ENCODE measurements around the gene KCNQ1. TPM values are rescaled to one million over a fixed set of nuclear protein-coding genes. Genes with fewer than 3 reads are reported as not detected.

The KCNQ1 gene
- total RNA-seq, 1 experiment from 2014 or later, result 10.7 TPM

GRCh38 chr11:2867142-2867541, 422.3 kb downstream of the KCNQ1 start:
- Histone ChIP-seq H3K4me2 (ENCODE audit: low read length) (no peak overlapping the region), H4K20me1 (ENCODE audit: insufficient read depth) (no peaks in the 10 kb centered on the region), H3K9me3 (ENCODE audit: control insufficient read depth in 1 of 2, insufficient read depth in 1 of 2, low read depth in 1 of 2, low read length in 2 of 2) (no peaks in the 10 kb centered on the region), H3K4me3 (replicated peaks in 1 of 2; ENCODE audit: low read depth in 1 of 2, low read length in 2 of 2) (no peak overlapping the region), H3K9me2 (ENCODE audit: insufficient read depth) (no peaks in the 10 kb centered on the region), H3K27ac (ENCODE audit: low read depth, low read length) (no peak overlapping the region), H3K79me2 (ENCODE audit: insufficient read depth, low read length) (no peaks in the 10 kb centered on the region), H3K4me1 (ENCODE audit: control insufficient read depth in 1 of 2, insufficient read depth in 2 of 2, low read length in 2 of 2) (peaks cover 2 to 7% of the 10 kb centered on the region in 2 experiments; a peak in 1 of 4 replicates), H3K27me3 (ENCODE audit: insufficient read depth, low read length) (no peaks in the 10 kb centered on the region), H3K9ac (ENCODE audit: low read length) (no peak overlapping the region), H2AFZ (ENCODE audit: low read depth, low read length, poor library complexity, severe bottlenecking) (no peak overlapping the region), H3K36me3 (ENCODE audit: control insufficient read depth in 1 of 2, insufficient read depth in 2 of 2, low read length in 2 of 2) (no peaks in the 10 kb centered on the region)
- ChIA-PET RAD21 (ENCODE audit: low non-redundant PET in 1 of 2, low total read pairs in 2 of 2, uncharacterized antibody in 2 of 2, unreplicated experiment in 2 of 2) (no interaction called here), POLR2A (no interaction called here), CTCF (no interaction called here)
- TF ChIP-seq ZNF274 (IDR thresholded peaks at IDR 0.05; ENCODE audit: low read depth, low read length), result no peak
- TF ChIP-seq CTCF (IDR thresholded peaks at IDR 0.05 in 2 of 3, conservative IDR thresholded peaks at IDR 0.05 in 1 of 3; ENCODE audit: borderline replicate concordance in 1 of 3, insufficient read depth in 1 of 3, low read depth in 2 of 3, low read length in 2 of 3), result no peak
- TF ChIP-seq ELF1 (IDR thresholded peaks at IDR 0.05; ENCODE audit: borderline replicate concordance, low read depth), result no peak
- no peak for TF ChIP-seq RAD21 (IDR thresholded peaks at IDR 0.05; ENCODE audit: low read depth)
- TF ChIP-seq CBX3 (IDR thresholded peaks at IDR 0.05; ENCODE audit: low read depth), result no peak
- no peak for TF ChIP-seq MAX (IDR thresholded peaks at IDR 0.05)
- no peak for TF ChIP-seq EZH2phosphoT487 (IDR thresholded peaks at IDR 0.05; ENCODE audit: borderline replicate concordance)
- TF ChIP-seq, protein P1, sequence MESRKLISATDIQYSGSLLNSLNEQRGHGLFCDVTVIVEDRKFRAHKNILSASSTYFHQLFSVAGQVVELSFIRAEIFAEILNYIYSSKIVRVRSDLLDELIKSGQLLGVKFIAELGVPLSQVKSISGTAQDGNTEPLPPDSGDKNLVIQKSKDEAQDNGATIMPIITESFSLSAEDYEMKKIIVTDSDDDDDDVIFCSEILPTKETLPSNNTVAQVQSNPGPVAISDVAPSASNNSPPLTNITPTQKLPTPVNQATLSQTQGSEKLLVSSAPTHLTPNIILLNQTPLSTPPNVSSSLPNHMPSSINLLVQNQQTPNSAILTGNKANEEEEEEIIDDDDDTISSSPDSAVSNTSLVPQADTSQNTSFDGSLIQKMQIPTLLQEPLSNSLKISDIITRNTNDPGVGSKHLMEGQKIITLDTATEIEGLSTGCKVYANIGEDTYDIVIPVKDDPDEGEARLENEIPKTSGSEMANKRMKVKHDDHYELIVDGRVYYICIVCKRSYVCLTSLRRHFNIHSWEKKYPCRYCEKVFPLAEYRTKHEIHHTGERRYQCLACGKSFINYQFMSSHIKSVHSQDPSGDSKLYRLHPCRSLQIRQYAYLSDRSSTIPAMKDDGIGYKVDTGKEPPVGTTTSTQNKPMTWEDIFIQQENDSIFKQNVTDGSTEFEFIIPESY (IDR thresholded peaks at IDR 0.05; ENCODE audit: extremely low read depth, insufficient replicate concordance, low read length), result no peak
- TF ChIP-seq, protein P2, sequence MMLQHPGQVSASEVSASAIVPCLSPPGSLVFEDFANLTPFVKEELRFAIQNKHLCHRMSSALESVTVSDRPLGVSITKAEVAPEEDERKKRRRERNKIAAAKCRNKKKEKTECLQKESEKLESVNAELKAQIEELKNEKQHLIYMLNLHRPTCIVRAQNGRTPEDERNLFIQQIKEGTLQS (IDR thresholded peaks at IDR 0.05), result no peak
- TF ChIP-seq SP1 (IDR thresholded peaks at IDR 0.05; ENCODE audit: low read depth), result no peak
- no peak for TF ChIP-seq EGR1 (IDR thresholded peaks at IDR 0.05; ENCODE audit: low read depth)
- no peak for TF ChIP-seq YY1 (IDR thresholded peaks at IDR 0.05; ENCODE audit: extremely low read depth, insufficient replicate concordance, low read depth, low read length)
- intact Hi-C loops (cut with micrococcal nuclease), result no loop called here
- DNase-seq (ENCODE audit: low read depth, low spot score) (no peak), ATAC-seq (no peak)
- BruUV-seq (replicated peaks), result no TSS peak
